GM12892 (cell line): ENCODE measurements around the gene CSF1R.

ENCODE experiments used
- DNase-seq: peaks from one replicate; pipeline ENCODE4 v3.0.0; 2011; ENCODE audit not compliant: insufficient read length
- FAIRE-seq: peaks from 2 replicates; lab custom pipeline; 2011; peaks lifted over from hg19 to GRCh38; lab: Jason Lieb, UNC
- POLR2A ChIP-seq: IDR thresholded peaks from 2 replicates; pipeline ENCODE4 v1.6.1; 2011; ENCODE audit warnings: low read depth, low read length, control low read depth
- POLR2AphosphoS5 ChIP-seq: IDR thresholded peaks from 2 replicates; pipeline ENCODE4 v1.6.1; 2011; ENCODE audit warnings: low read depth, low read length, control low read depth
- TAF1 ChIP-seq: IDR thresholded peaks from 2 replicates; pipeline ENCODE4 v1.6.1; 2011; ENCODE audit warnings: low read depth, mild to moderate bottlenecking, control low read depth, low read length, borderline replicate concordance

CSF1R gene

GRCh38 chr5:150126921-150127265 lies 40.5 kb upstream of the CSF1R start:
- TF ChIP-seq POLR2AphosphoS5 (no peak), POLR2A (no peak), TAF1 (no peak)
- no peak for DNase-seq
- FAIRE-seq, result no peak

GRCh38 chr5:150126199-150126920 lies 40.0 kb upstream of the CSF1R start:
- DNase-seq, result no peak
- FAIRE-seq, result no peak
- TF ChIP-seq POLR2AphosphoS5 (no peak), TAF1 (no peak), POLR2A (no peak)

GRCh38 chr5:150125334-150125733 lies 39.0 kb upstream of the CSF1R start:
- FAIRE-seq, result no peak
- DNase-seq, result no peak

GRCh38 chr5:150124596-150124995 lies 38.2 kb upstream of the CSF1R start:
- TF ChIP-seq POLR2AphosphoS5 (no peak), POLR2A (no peak), TAF1 (no peak)
- DNase-seq (no peak), FAIRE-seq (no peak)

More at GRCh38 chr5:150125334-150125733, 39.0 kb upstream of the CSF1R start:
- no peak for TF ChIP-seq POLR2AphosphoS5
- TF ChIP-seq POLR2A, result no peak
- no peak for TF ChIP-seq TAF1

- FAIRE-seq, result no peak
- TF ChIP-seq POLR2AphosphoS5 (no peak), TAF1 (no peak), POLR2A (no peak)
- no peak for DNase-seq
Observed at GRCh38 chr5:150124111-150124557, 37.8 kb upstream of the CSF1R start.

- FAIRE-seq (no peak), DNase-seq (no peak)
- TF ChIP-seq POLR2A, result no peak
- no peak for TF ChIP-seq TAF1
- TF ChIP-seq POLR2AphosphoS5, result no peak
Observed at GRCh38 chr5:150123542-150123941, 37.2 kb upstream of the CSF1R start.

GRCh38 chr5:150122536-150123481 lies 36.5 kb upstream of the CSF1R start:
- DNase-seq (no peak), FAIRE-seq (no peak)
- TF ChIP-seq TAF1 (no peak), POLR2A (no peak)

- DNase-seq (peak; percentile 78), FAIRE-seq (peak; percentile 40)
- TF ChIP-seq TAF1 (no peak), POLR2AphosphoS5 (no peak), POLR2A (no peak)
Observed at GRCh38 chr5:150122158-150122510, 35.8 kb upstream of the CSF1R start.

- DNase-seq (no peak), FAIRE-seq (no peak)
- TF ChIP-seq POLR2A (no peak), POLR2AphosphoS5 (no peak), TAF1 (no peak)
Observed at GRCh38 chr5:150121448-150122157, 35.2 kb upstream of the CSF1R start.

- no peak for FAIRE-seq
Observed at GRCh38 chr5:150120617-150121447, 34.5 kb upstream of the CSF1R start.

More at GRCh38 chr5:150120617-150121447, 34.5 kb upstream of the CSF1R start:
- DNase-seq, result no peak
- TF ChIP-seq TAF1 (no peak), POLR2A (no peak), POLR2AphosphoS5 (no peak)
